Cerebellar cortex (tissue), 1 donor: Measurements from ENCODE around the gene SPDEF.
A peak's percentile ranks its signal among the peaks of the same experiment; 100 is the strongest.

Source experiments
- DNase-seq: peaks from one replicate; pipeline ENCODE4 v3.0.0-alpha.2; 2015; ENCODE audit warnings: low spot score

SPDEF gene

GRCh38 chr6:34562861-34563512 is 6.9 kb upstream of the SPDEF start:
- no peak for DNase-seq

- DNase-seq = no peak
Measured at GRCh38 chr6:34562350-34562749, 6.2 kb upstream of the SPDEF start.

- DNase-seq = no peak
Measured at GRCh38 chr6:34561227-34561530, 5.0 kb upstream of the SPDEF start.

GRCh38 chr6:34560366-34561226 is 4.5 kb upstream of the SPDEF start:
- no peak for DNase-seq

- DNase-seq = no peak
Measured at GRCh38 chr6:34559651-34560365, 3.7 kb upstream of the SPDEF start.

GRCh38 chr6:34558172-34558714 is 2.1 kb upstream of the SPDEF start:
- DNase-seq = no peak

- no peak for DNase-seq
Measured at GRCh38 chr6:34557228-34557627, 1.1 kb upstream of the SPDEF start.

- no peak for DNase-seq
Measured at GRCh38 chr6:34556493-34556892, 364 bp upstream of the SPDEF start.

GRCh38 chr6:34555328-34555727 is 801 bp downstream of the SPDEF start:
- no peak for DNase-seq

GRCh38 chr6:34555007-34555322 is 1.2 kb downstream of the SPDEF start:
- no peak for DNase-seq

GRCh38 chr6:34554291-34555006 is 1.7 kb downstream of the SPDEF start:
- no peak for DNase-seq

- DNase-seq = no peak
Measured at GRCh38 chr6:34553750-34554149, 2.4 kb downstream of the SPDEF start.

GRCh38 chr6:34553146-34553545 is 3.0 kb downstream of the SPDEF start:
- DNase-seq = no peak

- no peak for DNase-seq
Measured at GRCh38 chr6:34552620-34553019, 3.5 kb downstream of the SPDEF start.

- DNase-seq = no peak
Measured at GRCh38 chr6:34551720-34552119, 4.4 kb downstream of the SPDEF start.

- DNase-seq = no peak
Measured at GRCh38 chr6:34549804-34550202, 6.3 kb downstream of the SPDEF start.

GRCh38 chr6:34549026-34549803 is 6.9 kb downstream of the SPDEF start:
- no peak for DNase-seq

- no peak for DNase-seq
Measured at GRCh38 chr6:34547701-34548644, 8.2 kb downstream of the SPDEF start.

- peak; percentile 87 for DNase-seq
Measured at GRCh38 chr6:34546551-34547321, 9.4 kb downstream of the SPDEF start.
